Tongue (tissue), 2 donors: ENCODE measurements around the gene OSBPL8. TPM values are rescaled to one million over a fixed set of nuclear protein-coding genes. Genes with fewer than 3 reads are reported as not detected.
"Not testable (repeated sequence)": the region's sequence is repeated elsewhere in the genome, so short reads cannot be mapped to it uniquely, and the experiment has no call there.

ENCODE experiments used
- DNase-seq: peaks from one replicate; pipeline ENCODE4 v3.0.0-alpha.2; 2015
- total RNA-seq: library from RNA; depleted of rRNA; stranded (reverse); fragments of >200 nt; gene quantifications from one replicate; pipeline ENCODE4 v1.2.3, GENCODE V29; 2014

OSBPL8 gene
- total RNA-seq, 1 donor from 2014 or later, result 92.3 TPM

GRCh38 chr12:76529226-76529918, 30.2 kb downstream of the OSBPL8 start:
- DNase-seq, result no peak

- DNase-seq, result no peak
Measured at GRCh38 chr12:76523408-76523807, 36.2 kb downstream of the OSBPL8 start.

GRCh38 chr12:76520348-76520747, 39.2 kb downstream of the OSBPL8 start:
- no peak for DNase-seq

GRCh38 chr12:76519538-76519937, 40.0 kb downstream of the OSBPL8 start:
- no peak for DNase-seq

GRCh38 chr12:76518699-76519098, 40.9 kb downstream of the OSBPL8 start:
- DNase-seq, result no peak

GRCh38 chr12:76515271-76515670, 44.3 kb downstream of the OSBPL8 start:
- no peak for DNase-seq

GRCh38 chr12:76511116-76511716, 48.4 kb downstream of the OSBPL8 start:
- not testable (repeated sequence) for DNase-seq

GRCh38 chr12:76508128-76508980, 51.2 kb downstream of the OSBPL8 start:
- DNase-seq, result no peak

- no peak for DNase-seq
Measured at GRCh38 chr12:76506149-76506548, 53.4 kb downstream of the OSBPL8 start.

GRCh38 chr12:76505050-76505449, 54.5 kb downstream of the OSBPL8 start:
- DNase-seq, result no peak

GRCh38 chr12:76504606-76505005, 55.0 kb downstream of the OSBPL8 start:
- no peak for DNase-seq

GRCh38 chr12:76503957-76504356, 55.6 kb downstream of the OSBPL8 start:
- no peak for DNase-seq

- no peak for DNase-seq
Measured at GRCh38 chr12:76501390-76501789, 58.2 kb downstream of the OSBPL8 start.

GRCh38 chr12:76499136-76499535, 60.4 kb downstream of the OSBPL8 start:
- DNase-seq, result not testable (repeated sequence)

- no peak for DNase-seq
Measured at GRCh38 chr12:76495556-76495955, 64.0 kb downstream of the OSBPL8 start.

- DNase-seq, result no peak
Measured at GRCh38 chr12:76491292-76491691, 68.3 kb downstream of the OSBPL8 start.

GRCh38 chr12:76490763-76491162, 68.8 kb downstream of the OSBPL8 start:
- no peak for DNase-seq

- no peak for DNase-seq
Measured at GRCh38 chr12:76489737-76490136, 69.8 kb downstream of the OSBPL8 start.

- DNase-seq, result no peak
Measured at GRCh38 chr12:76486011-76486410, 73.6 kb downstream of the OSBPL8 start.

GRCh38 chr12:76480796-76481195, 78.8 kb downstream of the OSBPL8 start:
- no peak for DNase-seq

- no peak for DNase-seq
Measured at GRCh38 chr12:76478045-76478444, 81.5 kb downstream of the OSBPL8 start.

- not testable (repeated sequence) for DNase-seq
Measured at GRCh38 chr12:76472862-76473261, 86.7 kb downstream of the OSBPL8 start.

- DNase-seq, result no peak
Measured at GRCh38 chr12:76471579-76471978, 88.0 kb downstream of the OSBPL8 start.
